Bronchial epithelial cell (primary cell): ENCODE results near the gene FAM3A. TPM values are rescaled to one million over a fixed set of nuclear protein-coding genes. Genes with fewer than 3 reads are reported as not detected.
"Not testable (repeated sequence)": the region's sequence is repeated elsewhere in the genome, so short reads cannot be mapped to it uniquely, and the experiment has no call there.

Experiments used
- DNase-seq: peaks from one replicate; pipeline ENCODE4 v3.0.0-alpha.2; 2010; ENCODE audit warnings: low read depth
- FAIRE-seq: peaks from 2 replicates; lab custom pipeline; 2011; peaks lifted over from hg19 to GRCh38; lab: Jason Lieb, UNC
- H3K27me3 ChIP-seq: 2 replicates; pipeline ENCODE4 v1.5.1; 2011; ENCODE audit warnings: low read length; ENCODE audit not compliant: control insufficient read depth, insufficient read depth
- H3K36me3 ChIP-seq: 2 replicates; pipeline ENCODE4 v1.5.1; 2011; ENCODE audit warnings: low read length; ENCODE audit not compliant: control insufficient read depth, insufficient read depth
- H3K4me3 ChIP-seq: 2 replicates; pipeline ENCODE4 v1.5.1; 2011; ENCODE audit warnings: mild to moderate bottlenecking, low read depth, low read length, control low read depth
- CTCF ChIP-seq: IDR thresholded peaks from 2 replicates; pipeline ENCODE4 v1.5.1; 2011; ENCODE audit warnings: mild to moderate bottlenecking, moderate library complexity, low read length, control low read depth, inconsistent platforms; ENCODE audit not compliant: insufficient read depth, severe bottlenecking
- total RNA-seq: library from RNA; depleted of rRNA; stranded (reverse); fragments of >200 nt; gene quantifications from 2 replicates; pipeline ENCODE4 v1.2.1, GENCODE V29; 2014

FAM3A gene
- total RNA-seq, 1 donor from 2014 or later, result 33.2 TPM

DNA sequence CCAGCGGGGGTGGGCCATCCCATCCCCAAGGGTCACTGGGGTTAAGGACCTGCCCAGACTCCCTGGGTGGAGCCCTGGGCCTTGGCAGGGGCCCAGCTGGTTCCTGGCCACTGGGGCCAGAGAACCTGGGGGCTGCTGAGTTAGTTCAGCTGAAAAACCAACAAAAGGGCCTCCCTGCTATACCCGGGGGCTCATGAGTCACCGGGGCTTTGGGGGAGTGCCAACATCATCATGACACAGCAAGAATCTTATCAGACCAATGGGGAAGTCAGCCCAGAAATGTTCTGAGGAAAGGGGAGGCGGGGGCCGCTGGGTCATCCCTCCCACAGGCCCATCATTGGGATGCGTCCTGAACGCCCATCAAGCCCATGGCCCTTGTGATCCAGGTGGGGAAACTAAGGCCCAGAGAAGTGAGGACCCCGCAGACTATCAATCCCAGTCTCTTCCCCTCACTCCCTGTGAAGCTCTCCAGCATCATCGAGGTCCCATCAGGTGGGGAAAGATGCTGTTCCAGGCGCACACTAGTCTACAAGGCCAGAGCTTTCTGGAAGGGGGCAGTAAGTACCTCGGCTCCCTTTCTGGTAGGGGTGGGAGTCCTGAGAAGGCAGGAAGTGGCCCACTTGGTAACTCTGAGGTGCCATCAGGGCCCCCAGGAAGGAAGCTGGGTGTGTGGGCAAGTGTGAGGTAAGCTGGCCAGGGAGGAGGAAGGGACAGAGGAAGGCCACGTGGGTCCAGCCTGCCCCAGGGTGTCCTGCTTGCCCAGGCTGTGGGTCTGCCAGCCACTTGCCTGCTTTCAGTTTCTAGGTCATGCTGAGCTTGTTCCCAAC lies 26.1 kb upstream of the FAM3A start:
- Histone ChIP-seq H3K4me3 (no peak overlapping the region), H3K36me3 (peaks cover 2% of the 10 kb centered on the region), H3K27me3 (no peaks in the 10 kb centered on the region)
- DNase-seq (peak; percentile 80), FAIRE-seq (no peak)
- TF ChIP-seq CTCF, result no peak

DNA sequence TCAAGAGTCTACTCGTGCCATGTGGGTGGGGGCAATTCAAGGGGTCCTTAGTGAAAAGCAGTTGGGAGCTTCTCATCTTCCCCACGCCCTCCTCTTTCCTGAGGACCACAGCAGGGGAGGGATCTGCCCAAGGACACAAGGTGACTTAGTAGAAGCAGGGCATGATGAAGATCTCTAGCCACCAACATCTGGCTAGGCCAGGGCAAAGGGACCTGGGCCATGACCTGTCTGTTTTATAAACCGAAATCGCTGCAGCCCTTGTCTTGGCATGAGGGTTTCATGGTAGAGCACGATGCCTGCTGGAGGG lies 25.5 kb upstream of the FAM3A start:
- no peak overlapping the region for H3K4me3 ChIP-seq
- no peak for TF ChIP-seq CTCF
- FAIRE-seq (no peak), DNase-seq (no peak)
- H3K36me3 ChIP-seq, result peaks cover 2% of the 10 kb centered on the region
- H3K27me3 ChIP-seq, result no peaks in the 10 kb centered on the region

- FAIRE-seq, result no peak
- H3K27me3 ChIP-seq, result no peaks in the 10 kb centered on the region
- DNase-seq, result peak; percentile 81
- H3K36me3 ChIP-seq, result peaks cover 2% of the 10 kb centered on the region
- no peak overlapping the region for H3K4me3 ChIP-seq
- no peak for TF ChIP-seq CTCF
These were observed 25.0 kb upstream of the FAM3A start for GRCh38 chrX:154540897-154541535.

DNA sequence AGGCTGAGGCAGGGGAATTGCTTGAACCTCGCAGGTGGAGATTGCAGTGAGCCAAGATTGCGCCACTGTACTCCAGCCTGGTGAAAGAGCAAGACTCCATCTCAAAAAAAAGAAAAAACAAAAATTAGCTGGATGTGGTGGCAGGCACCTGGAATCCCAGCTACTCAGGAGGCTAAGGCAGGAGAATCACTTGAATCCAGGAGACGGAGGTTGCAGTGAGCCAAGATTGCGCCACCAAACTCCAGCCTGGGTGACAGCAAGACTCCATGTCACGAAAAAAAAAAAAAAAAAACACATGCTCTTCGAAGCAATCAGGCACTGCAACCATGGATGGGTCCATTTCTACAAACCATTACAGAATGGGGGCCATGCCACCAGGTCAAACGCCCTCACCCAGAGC lies 24.3 kb upstream of the FAM3A start:
- not testable (repeated sequence) for H3K27me3 ChIP-seq, DNase-seq, H3K4me3 ChIP-seq, H3K36me3 ChIP-seq, FAIRE-seq

GRCh38 chrX:154539077-154539476 lies 23.0 kb upstream of the FAM3A start:
- no peaks in the 10 kb centered on the region for H3K27me3 ChIP-seq
- no peak overlapping the region for H3K4me3 ChIP-seq
- peaks cover 5% of the 10 kb centered on the region for H3K36me3 ChIP-seq
- no peak for FAIRE-seq
- TF ChIP-seq CTCF, result no peak
- no peak for DNase-seq

- peaks cover 16% of the 10 kb centered on the region for H3K36me3 ChIP-seq
These were observed 19.9 kb upstream of the FAM3A start for GRCh38 chrX:154535892-154536291.

More at GRCh38 chrX:154535892-154536291, 19.9 kb upstream of the FAM3A start:
- FAIRE-seq, result no peak
- Histone ChIP-seq H3K4me3 (no peak overlapping the region), H3K27me3 (no peaks in the 10 kb centered on the region)
- DNase-seq, result no peak
- TF ChIP-seq CTCF, result no peak
